ENCODE measurements around the gene GBX2.

The GBX2 gene

DNA sequence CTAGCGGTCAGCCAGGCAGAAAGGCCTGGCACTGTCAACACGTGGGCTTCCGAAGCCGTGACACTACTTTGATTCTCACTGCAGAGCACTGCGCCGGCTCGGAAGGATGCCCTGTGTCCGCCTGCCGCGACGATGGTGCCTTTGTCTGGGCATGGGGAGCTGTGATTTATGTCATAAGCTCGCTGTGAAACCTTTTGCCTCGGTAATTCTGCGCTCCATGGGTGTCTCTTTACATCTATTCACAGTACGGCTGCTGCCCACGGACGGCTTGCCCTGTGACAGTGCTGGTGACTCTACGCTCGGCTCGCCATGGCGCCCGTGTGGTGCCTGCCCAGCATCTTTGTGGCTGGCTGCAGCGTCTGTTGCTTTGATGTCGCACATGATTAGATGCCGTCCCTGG lies 43.1 kb upstream of the GBX2 start:
- H3K4me3 ChIP-seq (ENCODE audit: low read depth, low read length) = no peak overlapping the region
- no peak for TF ChIP-seq CTCF (conservative IDR thresholded peaks at IDR 0.05; ENCODE audit: low read depth, low read length)
- DNase-seq (ENCODE audit: low read depth) = no peak

DNA sequence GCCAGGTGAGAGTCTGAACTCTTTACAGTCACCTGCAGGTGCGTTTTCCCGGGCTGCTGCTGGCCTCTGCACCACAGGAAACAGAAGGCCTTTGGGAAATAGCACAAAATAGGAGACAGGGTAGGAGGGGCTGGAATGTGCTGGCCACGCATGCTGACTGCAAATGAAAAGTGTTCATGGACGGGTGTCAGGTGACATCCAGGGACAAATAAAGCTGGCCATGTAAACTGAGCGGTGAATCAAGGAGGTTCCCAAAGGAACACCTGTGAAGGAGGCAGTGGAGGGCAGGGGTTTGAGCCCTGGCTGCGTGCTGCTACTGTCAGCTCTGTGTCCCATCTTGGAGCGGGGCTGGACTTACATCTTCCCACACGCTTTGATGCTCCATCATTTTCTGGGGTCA lies 42.4 kb upstream of the GBX2 start:
- no peak for DNase-seq (ENCODE audit: low read depth)
- no peak for TF ChIP-seq CTCF (conservative IDR thresholded peaks at IDR 0.05; ENCODE audit: low read depth, low read length)
- no peak overlapping the region for H3K4me3 ChIP-seq (ENCODE audit: low read depth, low read length)

DNA sequence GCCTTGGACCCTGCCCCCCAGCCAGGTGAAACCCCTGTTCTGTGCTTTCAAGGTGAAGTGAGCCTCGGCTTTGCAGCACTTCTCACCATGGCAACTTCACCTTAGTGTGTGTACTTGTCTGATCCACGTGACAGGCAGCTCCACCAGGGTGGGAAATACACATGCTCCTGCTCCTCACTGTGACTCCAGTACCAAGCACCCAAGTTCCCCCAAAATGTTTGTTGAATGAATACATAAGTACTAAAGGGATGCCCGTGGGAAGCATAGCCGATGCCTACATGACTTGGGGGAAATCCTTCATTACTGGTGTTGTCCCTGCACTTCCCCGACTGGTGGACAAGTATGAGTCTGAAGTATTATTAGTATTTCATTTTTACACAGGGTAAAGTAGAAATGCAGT lies 41.8 kb upstream of the GBX2 start:
- TF ChIP-seq CTCF (conservative IDR thresholded peaks at IDR 0.05; ENCODE audit: low read depth, low read length) = no peak
- H3K4me3 ChIP-seq (ENCODE audit: low read depth, low read length) = no peak overlapping the region
- no peak for DNase-seq (ENCODE audit: low read depth)

- DNase-seq (ENCODE audit: low read depth) = no peak
- no peak for TF ChIP-seq CTCF (conservative IDR thresholded peaks at IDR 0.05; ENCODE audit: low read depth, low read length)
- H3K4me3 ChIP-seq (ENCODE audit: low read depth, low read length) = no peak overlapping the region
Measured at GRCh38 chr2:236209535-236209934, 41.3 kb upstream of the GBX2 start.

DNA sequence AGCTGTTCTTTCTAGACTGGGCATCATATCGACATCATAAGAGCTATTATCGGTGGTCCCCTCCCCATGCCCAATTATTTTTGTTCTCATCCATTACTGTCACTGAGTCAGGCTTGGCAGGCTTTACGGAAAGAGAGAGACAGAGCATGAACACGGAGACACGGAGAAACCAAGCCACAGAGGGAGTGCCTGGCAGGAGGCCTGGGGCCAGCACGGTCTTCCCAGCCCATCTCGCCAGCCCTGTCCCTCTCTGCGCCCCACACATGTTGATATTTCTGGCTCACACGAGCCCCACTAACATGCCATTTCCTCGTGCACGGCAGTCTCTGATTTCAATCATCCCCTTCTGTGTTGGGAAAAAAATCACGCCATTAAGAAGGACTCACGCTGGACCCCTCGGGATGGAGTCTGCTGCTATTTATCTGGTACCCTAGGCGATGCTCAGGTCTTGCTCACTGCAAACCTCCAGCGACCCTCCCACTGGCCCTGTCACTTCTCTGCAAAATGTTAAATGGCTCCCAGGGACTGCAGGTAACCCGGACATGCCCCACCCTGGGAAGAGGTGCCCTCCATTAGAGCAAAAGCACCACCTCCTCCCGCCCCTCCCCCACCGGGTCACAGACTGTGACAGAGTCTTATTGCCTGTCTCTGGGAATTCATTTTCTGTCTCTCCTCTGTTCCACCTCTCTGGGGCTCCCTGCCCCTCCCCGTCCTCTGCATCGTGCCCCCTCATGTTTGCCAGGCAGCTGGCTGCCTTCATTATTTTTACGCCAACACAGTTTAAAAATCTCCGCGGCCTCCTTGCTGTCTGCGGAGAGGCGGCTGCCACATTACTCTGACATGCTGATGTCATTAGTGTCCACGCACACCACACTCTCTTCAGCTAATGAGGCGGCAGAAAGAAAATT lies 40.1 kb upstream of the GBX2 start:
- H3K4me3 ChIP-seq (ENCODE audit: low read depth, low read length) = no peak overlapping the region
- no peak for TF ChIP-seq CTCF (conservative IDR thresholded peaks at IDR 0.05; ENCODE audit: low read depth, low read length)
- no peak for DNase-seq (ENCODE audit: low read depth)

GRCh38 chr2:236207472-236207871 lies 39.3 kb upstream of the GBX2 start:
- DNase-seq (ENCODE audit: low read depth) = no peak
- no peak for TF ChIP-seq CTCF (conservative IDR thresholded peaks at IDR 0.05; ENCODE audit: low read depth, low read length)

More at GRCh38 chr2:236207472-236207871, 39.3 kb upstream of the GBX2 start:
- no peak overlapping the region for H3K4me3 ChIP-seq (ENCODE audit: low read depth, low read length)
